Uterus (tissue), 2 donors: ENCODE results near the gene MAD1L1.

Experiments used
- CTCF ChIP-seq, 4 experiments: fragments of 200-600 bp in 2 of 4; fragments of 450-650 bp in 2 of 4; sonication (generic) in 2 of 4; IDR thresholded peaks; one replicate each; pipeline ENCODE4 v1.5.1; 2016 to 2019; ENCODE audit warnings: antibody characterized with exemption in 4 of 4, mild to moderate bottlenecking in 2 of 4, moderate library complexity in 1 of 4
- POLR2A ChIP-seq, 2 donors: fragments of 450-650 bp; IDR thresholded peaks; one replicate each; pipeline ENCODE4 v1.6.1; 2016; ENCODE audit warnings: antibody characterized with exemption in 2 of 2, mild to moderate bottlenecking in 1 of 2, moderate library complexity in 1 of 2

- TF ChIP-seq CTCF (IDR thresholded peaks at IDR 0.05) (no peak), POLR2A (IDR thresholded peaks at IDR 0.05) (no peak)
These were observed 253.8 kb downstream of the MAD1L1 start for GRCh38 chr7:1978656-1979590.
